ENCODE data around the gene PIRT.
"Not testable (repeated sequence)": the region's sequence is repeated elsewhere in the genome, so short reads cannot be mapped to it uniquely, and the experiment has no call there.

The PIRT gene

GRCh38 chr17:10837921-10838320 is at the start of gene PIRT:
Gene PIRT, minus strand, starts transcription at chr17:10838087. Its CDS starts 12,442 bp downstream, at chr17:10825645.
- no peaks in the 10 kb centered on the region for H3K36me3 ChIP-seq (ENCODE audit: control insufficient read depth, low read depth, low read length)
- no peak within 1 kb of the TSS for H3K27ac ChIP-seq (ENCODE audit: low read length)
- no peak within 1 kb of the TSS for H3K9ac ChIP-seq (ENCODE audit: low read length)
- no peaks in the 10 kb centered on the region for H3K9me3 ChIP-seq (ENCODE audit: control insufficient read depth, low read depth, low read length)
- peaks cover 4% of the 10 kb centered on the region for H3K4me1 ChIP-seq (ENCODE audit: control insufficient read depth, low read depth, low read length)
- H3K4me3 ChIP-seq (ENCODE audit: low read length): no peak within 1 kb of the TSS
- no peaks in the 10 kb centered on the region for H3K27me3 ChIP-seq (ENCODE audit: control insufficient read depth, insufficient read depth, low read length)

- Histone ChIP-seq H3K4me3 (ENCODE audit: low read length) (no peak overlapping the region), H3K9me3 (ENCODE audit: control insufficient read depth, low read depth, low read length) (no peaks in the 10 kb centered on the region), H3K27me3 (ENCODE audit: control insufficient read depth, insufficient read depth, low read length) (no peaks in the 10 kb centered on the region), H3K27ac (ENCODE audit: low read length) (no peak overlapping the region), H3K4me1 (ENCODE audit: control insufficient read depth, low read depth, low read length) (peaks cover 3% of the 10 kb centered on the region), H3K36me3 (ENCODE audit: control insufficient read depth, low read depth, low read length) (no peaks in the 10 kb centered on the region), H3K9ac (ENCODE audit: low read length) (no peak overlapping the region)
These were observed 44.1 kb upstream of the PIRT start for GRCh38 chr17:10881959-10882358.

GRCh38 chr17:10879190-10879836 is 41.4 kb upstream of the PIRT start:
- H3K4me3 ChIP-seq (ENCODE audit: low read length): no peak overlapping the region
- H3K36me3 ChIP-seq (ENCODE audit: control insufficient read depth, low read depth, low read length): no peaks in the 10 kb centered on the region
- no peaks in the 10 kb centered on the region for H3K9me3 ChIP-seq (ENCODE audit: control insufficient read depth, low read depth, low read length)
- no peak overlapping the region for H3K27ac ChIP-seq (ENCODE audit: low read length)
- H3K4me1 ChIP-seq (ENCODE audit: control insufficient read depth, low read depth, low read length): peaks cover 3% of the 10 kb centered on the region
- H3K9ac ChIP-seq (ENCODE audit: low read length): no peak overlapping the region
- no peaks in the 10 kb centered on the region for H3K27me3 ChIP-seq (ENCODE audit: control insufficient read depth, insufficient read depth, low read length)

- peaks cover 3% of the 10 kb centered on the region for H3K4me1 ChIP-seq (ENCODE audit: control insufficient read depth, low read depth, low read length)
- H3K9ac ChIP-seq (ENCODE audit: low read length): no peak overlapping the region
- H3K36me3 ChIP-seq (ENCODE audit: control insufficient read depth, low read depth, low read length): no peaks in the 10 kb centered on the region
- H3K4me3 ChIP-seq (ENCODE audit: low read length): no peak overlapping the region
- H3K27ac ChIP-seq (ENCODE audit: low read length): no peak overlapping the region
- no peaks in the 10 kb centered on the region for H3K9me3 ChIP-seq (ENCODE audit: control insufficient read depth, low read depth, low read length)
- H3K27me3 ChIP-seq (ENCODE audit: control insufficient read depth, insufficient read depth, low read length): no peaks in the 10 kb centered on the region
These were observed 38.2 kb upstream of the PIRT start for GRCh38 chr17:10875984-10876555.

- Histone ChIP-seq H3K9ac (ENCODE audit: low read length) (no peak overlapping the region), H3K27me3 (ENCODE audit: control insufficient read depth, insufficient read depth, low read length) (no peaks in the 10 kb centered on the region), H3K9me3 (ENCODE audit: control insufficient read depth, low read depth, low read length) (no peaks in the 10 kb centered on the region), H3K4me1 (ENCODE audit: control insufficient read depth, low read depth, low read length) (peaks cover 3% of the 10 kb centered on the region), H3K27ac (ENCODE audit: low read length) (no peak overlapping the region), H3K36me3 (ENCODE audit: control insufficient read depth, low read depth, low read length) (no peaks in the 10 kb centered on the region), H3K4me3 (ENCODE audit: low read length) (no peak overlapping the region)
These were observed 37.6 kb upstream of the PIRT start for GRCh38 chr17:10875430-10875851.

GRCh38 chr17:10871914-10872313 is 34.0 kb upstream of the PIRT start:
- no peaks in the 10 kb centered on the region for H3K4me1 ChIP-seq (ENCODE audit: control insufficient read depth, low read depth, low read length)
- H3K9me3 ChIP-seq (ENCODE audit: control insufficient read depth, low read depth, low read length): no peaks in the 10 kb centered on the region
- H3K4me3 ChIP-seq (ENCODE audit: low read length): no peak overlapping the region
- H3K27ac ChIP-seq (ENCODE audit: low read length): no peak overlapping the region
- no peaks in the 10 kb centered on the region for H3K36me3 ChIP-seq (ENCODE audit: control insufficient read depth, low read depth, low read length)
- no peaks in the 10 kb centered on the region for H3K27me3 ChIP-seq (ENCODE audit: control insufficient read depth, insufficient read depth, low read length)
- no peak overlapping the region for H3K9ac ChIP-seq (ENCODE audit: low read length)

GRCh38 chr17:10870336-10871050 is 32.6 kb upstream of the PIRT start:
- Histone ChIP-seq H3K27me3 (ENCODE audit: control insufficient read depth, insufficient read depth, low read length) (no peaks in the 10 kb centered on the region), H3K27ac (ENCODE audit: low read length) (no peak overlapping the region), H3K4me1 (ENCODE audit: control insufficient read depth, low read depth, low read length) (no peaks in the 10 kb centered on the region), H3K9me3 (ENCODE audit: control insufficient read depth, low read depth, low read length) (no peaks in the 10 kb centered on the region), H3K36me3 (ENCODE audit: control insufficient read depth, low read depth, low read length) (no peaks in the 10 kb centered on the region), H3K4me3 (ENCODE audit: low read length) (no peak overlapping the region), H3K9ac (ENCODE audit: low read length) (no peak overlapping the region)

GRCh38 chr17:10868744-10869143 is 30.9 kb upstream of the PIRT start:
- not testable (repeated sequence) for H3K9ac ChIP-seq (ENCODE audit: low read length); H3K27me3 ChIP-seq (ENCODE audit: control insufficient read depth, insufficient read depth, low read length); H3K27ac ChIP-seq (ENCODE audit: low read length); H3K9me3 ChIP-seq (ENCODE audit: control insufficient read depth, low read depth, low read length); H3K4me3 ChIP-seq (ENCODE audit: low read length); H3K36me3 ChIP-seq (ENCODE audit: control insufficient read depth, low read depth, low read length); H3K4me1 ChIP-seq (ENCODE audit: control insufficient read depth, low read depth, low read length)

- Histone ChIP-seq H3K9me3 (ENCODE audit: control insufficient read depth, low read depth, low read length) (no peaks in the 10 kb centered on the region), H3K9ac (ENCODE audit: low read length) (no peak overlapping the region), H3K36me3 (ENCODE audit: control insufficient read depth, low read depth, low read length) (no peaks in the 10 kb centered on the region), H3K27me3 (ENCODE audit: control insufficient read depth, insufficient read depth, low read length) (no peaks in the 10 kb centered on the region), H3K27ac (ENCODE audit: low read length) (no peak overlapping the region), H3K4me1 (ENCODE audit: control insufficient read depth, low read depth, low read length) (no peaks in the 10 kb centered on the region), H3K4me3 (ENCODE audit: low read length) (no peak overlapping the region)
These were observed 21.2 kb upstream of the PIRT start for GRCh38 chr17:10859051-10859450.

- H3K4me3 ChIP-seq (ENCODE audit: low read length): no peak overlapping the region
- no peak overlapping the region for H3K9ac ChIP-seq (ENCODE audit: low read length)
- H3K4me1 ChIP-seq (ENCODE audit: control insufficient read depth, low read depth, low read length): no peaks in the 10 kb centered on the region
- H3K9me3 ChIP-seq (ENCODE audit: control insufficient read depth, low read depth, low read length): no peaks in the 10 kb centered on the region
- H3K27me3 ChIP-seq (ENCODE audit: control insufficient read depth, insufficient read depth, low read length): no peaks in the 10 kb centered on the region
- no peak overlapping the region for H3K27ac ChIP-seq (ENCODE audit: low read length)
- no peaks in the 10 kb centered on the region for H3K36me3 ChIP-seq (ENCODE audit: control insufficient read depth, low read depth, low read length)
These were observed 20.1 kb upstream of the PIRT start for GRCh38 chr17:10857976-10858375.

- H3K27ac ChIP-seq (ENCODE audit: low read length); H3K36me3 ChIP-seq (ENCODE audit: control insufficient read depth, low read depth, low read length); H3K9me3 ChIP-seq (ENCODE audit: control insufficient read depth, low read depth, low read length); H3K4me3 ChIP-seq (ENCODE audit: low read length); H3K27me3 ChIP-seq (ENCODE audit: control insufficient read depth, insufficient read depth, low read length); H3K9ac ChIP-seq (ENCODE audit: low read length): not testable (repeated sequence)
- peaks cover 15% of the 10 kb centered on the region for H3K4me1 ChIP-seq (ENCODE audit: control insufficient read depth, low read depth, low read length)
These were observed 8.7 kb upstream of the PIRT start for GRCh38 chr17:10846636-10847035.

GRCh38 chr17:10845388-10845751 is 7.5 kb upstream of the PIRT start:
- no peak overlapping the region for H3K27ac ChIP-seq (ENCODE audit: low read length)
- H3K4me1 ChIP-seq (ENCODE audit: control insufficient read depth, low read depth, low read length): peaks cover 15% of the 10 kb centered on the region
- H3K27me3 ChIP-seq (ENCODE audit: control insufficient read depth, insufficient read depth, low read length): peaks cover 7% of the 10 kb centered on the region
- no peaks in the 10 kb centered on the region for H3K9me3 ChIP-seq (ENCODE audit: control insufficient read depth, low read depth, low read length)
- H3K9ac ChIP-seq (ENCODE audit: low read length): no peak overlapping the region
- no peaks in the 10 kb centered on the region for H3K36me3 ChIP-seq (ENCODE audit: control insufficient read depth, low read depth, low read length)
- H3K4me3 ChIP-seq (ENCODE audit: low read length): peak overlapping the region; percentile 68
